Astrocyte (in vitro differentiated cells and primary cell): ENCODE data around the gene ANGPTL3.

ENCODE experiments used
- CTCF ChIP-seq: IDR thresholded peaks from 2 replicates; pipeline ENCODE4 v1.5.1; 2011; ENCODE audit warnings: low read depth, mild to moderate bottlenecking, inconsistent platforms, low read length, moderate library complexity; ENCODE audit not compliant: insufficient read depth
- EZH2 ChIP-seq: IDR thresholded peaks from 2 replicates; pipeline ENCODE4 v1.6.1; 2012; ENCODE audit warnings: mild to moderate bottlenecking, low read length, inconsistent platforms; ENCODE audit not compliant: insufficient read depth

DNA sequence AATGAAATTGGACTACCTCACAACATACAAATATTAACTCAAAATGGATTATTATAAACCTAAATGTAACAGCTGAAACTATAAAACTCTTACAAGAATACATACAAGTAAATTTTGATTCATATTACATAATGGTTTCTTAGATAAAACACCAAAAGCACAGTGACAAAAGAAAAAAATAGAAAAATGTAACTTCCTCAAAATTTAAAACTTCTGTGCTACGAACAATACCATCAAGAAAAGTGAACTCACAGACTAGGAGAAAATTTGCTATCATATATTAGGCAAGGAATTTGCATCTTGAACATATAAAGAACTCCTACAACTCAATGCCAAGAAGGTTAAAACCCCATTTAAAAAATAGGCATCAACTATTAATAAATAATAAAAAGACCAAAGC is 31.2 kb downstream of the ANGPTL3 start:
- TF ChIP-seq CTCF: no peak
- TF ChIP-seq EZH2: no peak
